Body of pancreas (tissue), 4 donors: Measurements from ENCODE around the gene CYP21A2. TPM values are rescaled to one million over a fixed set of nuclear protein-coding genes. Genes with fewer than 3 reads are reported as not detected.
"Not testable (repeated sequence)": the region's sequence is repeated elsewhere in the genome, so short reads cannot be mapped to it uniquely, and the experiment has no call there.

ENCODE experiments used
- ATAC-seq: fragments of 150-250 bp; one replicate; pipeline ENCODE4 v1.9.1; 2016
- DNase-seq, 4 donors: peaks; one replicate each; pipeline ENCODE4 v3.0.0-alpha.2; 2019
- H3K27ac ChIP-seq, 4 donors: fragments of 200-600 bp; sonication (generic); 1 replicate in 3 of 4; 2 replicates in 1 of 4; pipeline versions ENCODE4 v1.5.1 to v1.6.1; 2016 to 2019; ENCODE audit warnings: mild to moderate bottlenecking in 1 of 4, mixed read lengths in 1 of 4, moderate library complexity in 1 of 4
- H3K27me3 ChIP-seq, 2 donors: fragments of 200-600 bp; sonication (generic); one replicate each; pipeline ENCODE4 v1.6.0; 2016; ENCODE audit warnings: mild to moderate bottlenecking in 1 of 2
- H3K36me3 ChIP-seq, 2 donors: fragments of 200-600 bp; sonication (generic); replicated peaks in 1 of 2; 2 replicates each; pipeline ENCODE4 v1.5.1; 2016; ENCODE audit warnings: low read depth in 2 of 2; ENCODE audit not compliant: insufficient read depth in 1 of 2
- H3K4me1 ChIP-seq: fragments of 200-600 bp; sonication (generic); one replicate; pipeline ENCODE4 v1.6.0; 2016
- H3K4me3 ChIP-seq, 2 donors: fragments of 200-600 bp; sonication (generic); 1 replicate in 1 of 2; 2 replicates in 1 of 2; pipeline ENCODE4 v1.5.1; 2016 to 2019
- H3K9me3 ChIP-seq, 3 donors: fragments of 200-600 bp; sonication (generic); 1 replicate in 2 of 3; 2 replicates in 1 of 3; pipeline ENCODE4 v1.5.1; 2016
- CTCF ChIP-seq, 7 experiments: fragments of 450-650 bp in 4 of 7; fragments of 200-600 bp in 3 of 7; sonication (generic) in 3 of 7; IDR thresholded peaks; one replicate each; pipeline ENCODE4 v1.5.1; 2016 to 2019; ENCODE audit warnings: antibody characterized with exemption in 7 of 7
- POLR2A ChIP-seq, 3 donors: fragments of 450-650 bp; IDR thresholded peaks; one replicate each; pipeline ENCODE4 v1.6.1; 2016; ENCODE audit warnings: antibody characterized with exemption in 3 of 3, mild to moderate bottlenecking in 2 of 3
- WGBS, 2 donors: methylation state at CpG; one replicate each; pipeline ENCODE4 v1.1.5; 2017; 5-methylcytosine and 5-hydroxymethylcytosine counted together
- intact Hi-C: fragments of 100-400 bp; cut with DNase I; formaldehyde crosslinking; loops from one replicate; pipeline ENCODE4 v1.15.1; 2023
- total RNA-seq, 2 donors: library from RNA; depleted of rRNA; stranded (reverse); fragments of >200 nt; gene quantifications; one replicate each; pipeline ENCODE4 v1.1.0, GENCODE V29; 2016

Gene CYP21A2
- total RNA-seq, 2 donors from 2014 or later, result 0.52 TPM; not detected in 1

- peak; percentile 76 to 91 (median 85) for TF ChIP-seq CTCF (IDR thresholded peaks at IDR 0.05)
- no peak for TF ChIP-seq POLR2A (IDR thresholded peaks at IDR 0.05)
- no peak overlapping the region for H3K27ac ChIP-seq
- peak; percentile 72 to 81 (median 78) for DNase-seq
- H3K4me3 ChIP-seq, result no peak overlapping the region
- H3K4me1 ChIP-seq, result peaks cover 11% of the 10 kb centered on the region
- no peaks in the 10 kb centered on the region for H3K27me3 ChIP-seq
- no peaks in the 10 kb centered on the region for H3K9me3 ChIP-seq
- no peaks in the 10 kb centered on the region for H3K36me3 ChIP-seq
- peak; percentile 86 for ATAC-seq
- intact Hi-C loops, result no loop called here
- WGBS, 2 donors, result 45 to 56% methylated on average over 20 to 42 of the region's 42 CpGs
Observed at GRCh38 chr6:32047855-32048766, 9.9 kb downstream of the CYP21A2 start.

GRCh38 chr6:32049149-32049548 lies 10.9 kb downstream of the CYP21A2 start:
- DNase-seq, result not testable (repeated sequence)

GRCh38 chr6:32049736-32050135 lies 11.5 kb downstream of the CYP21A2 start:
- DNase-seq, H3K27me3 ChIP-seq, H3K36me3 ChIP-seq, H3K4me3 ChIP-seq, H3K27ac ChIP-seq, H3K9me3 ChIP-seq, intact Hi-C loops, ATAC-seq: not testable (repeated sequence)
- WGBS, 2 donors, result 83 to 100% methylated on average over 1 of the region's 11 CpGs
- peaks cover 11% of the 10 kb centered on the region for H3K4me1 ChIP-seq

More at GRCh38 chr6:32049149-32049548, 10.9 kb downstream of the CYP21A2 start:
- H3K9me3 ChIP-seq, intact Hi-C loops, H3K4me3 ChIP-seq, ATAC-seq, H3K27me3 ChIP-seq, H3K27ac ChIP-seq, H3K36me3 ChIP-seq: not testable (repeated sequence)
- WGBS, 2 donors, result 90 to 95% methylated on average over 20 to 21 of the region's 21 CpGs
- H3K4me1 ChIP-seq, result peaks cover 11% of the 10 kb centered on the region

- Histone ChIP-seq H3K36me3 (no peaks in the 10 kb centered on the region), H3K4me1 (peaks cover 11% of the 10 kb centered on the region), H3K9me3 (no peaks in the 10 kb centered on the region), H3K4me3 (no peak overlapping the region), H3K27me3 (no peaks in the 10 kb centered on the region), H3K27ac (no peak overlapping the region)
- no peak for DNase-seq
- no peak for ATAC-seq
- WGBS, 2 donors, result 68 to 74% methylated on average over 5 of the region's 5 CpGs
- intact Hi-C loops, result no loop called here
- TF ChIP-seq CTCF (IDR thresholded peaks at IDR 0.05) (no peak), POLR2A (IDR thresholded peaks at IDR 0.05) (no peak)
Observed at GRCh38 chr6:32050562-32050961, 12.3 kb downstream of the CYP21A2 start.

DNA sequence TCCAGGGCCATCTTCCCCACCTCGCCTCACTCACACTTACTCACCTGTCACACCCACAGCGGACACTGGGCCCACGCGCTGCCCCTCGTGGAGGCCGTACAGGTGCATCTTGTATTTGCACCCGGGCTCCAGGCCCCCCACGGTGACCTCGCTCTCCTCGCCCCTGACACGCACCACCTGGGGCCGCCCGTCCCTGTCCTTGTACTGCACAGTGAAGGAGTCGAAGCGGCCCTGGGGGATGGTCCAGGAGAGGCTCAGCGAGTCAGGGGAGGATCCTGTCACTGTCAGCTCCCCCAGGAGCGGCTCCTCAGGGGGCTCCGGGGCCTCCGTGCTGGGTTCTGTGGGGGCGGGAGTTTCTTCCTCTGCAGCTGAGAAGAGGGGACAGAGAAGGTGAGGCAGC lies 14.4 kb downstream of the CYP21A2 start:
- intact Hi-C loops, H3K36me3 ChIP-seq, H3K4me3 ChIP-seq, H3K9me3 ChIP-seq, H3K27me3 ChIP-seq, DNase-seq, H3K27ac ChIP-seq, ATAC-seq: not testable (repeated sequence)
- H3K4me1 ChIP-seq, result peaks cover 11% of the 10 kb centered on the region
- 67 to 72% methylated on average over 12 to 20 of the region's 20 CpGs for WGBS, 2 donors

GRCh38 chr6:32053314-32053713 lies 15.1 kb downstream of the CYP21A2 start:
- ATAC-seq, H3K36me3 ChIP-seq, DNase-seq, H3K4me1 ChIP-seq, H3K9me3 ChIP-seq, H3K27me3 ChIP-seq, H3K4me3 ChIP-seq, H3K27ac ChIP-seq, intact Hi-C loops: not testable (repeated sequence)
- WGBS, 2 donors, result 77 to 89% methylated on average over 8 to 10 of the region's 13 CpGs

GRCh38 chr6:32055756-32056155 lies 17.5 kb downstream of the CYP21A2 start:
- H3K4me3 ChIP-seq, H3K27me3 ChIP-seq, intact Hi-C loops, H3K4me1 ChIP-seq, H3K9me3 ChIP-seq, H3K27ac ChIP-seq, H3K36me3 ChIP-seq, ATAC-seq, DNase-seq: not testable (repeated sequence)
- 81 to 87% methylated on average over 7 to 20 of the region's 21 CpGs for WGBS, 2 donors
